ENCODE results near the gene LTB4R2.

GRCh38 chr14:24356208-24356607, 46.3 kb downstream of the LTB4R2 start:
- TF ChIP-seq CTCF (IDR thresholded peaks at IDR 0.05; ENCODE audit: low read length) (no peak), EZH2 (IDR thresholded peaks at IDR 0.05; ENCODE audit: borderline replicate concordance, low read length) (no peak)

All from OCI-LY1 (cell line).